Right lobe of liver (tissue), 4 donors: ENCODE data around the gene PPP1R18.
"Not testable (repeated sequence)": the region's sequence is repeated elsewhere in the genome, so short reads cannot be mapped to it uniquely, and the experiment has no call there.

Experiments used
- CTCF ChIP-seq, 4 donors: fragments of 200-600 bp in 3 of 4; fragments of 450-650 bp in 1 of 4; IDR thresholded peaks; one replicate each; pipeline versions ENCODE4 v1.5.1 to v1.8.0; 2016 to 2022; ENCODE audit warnings: antibody characterized with exemption in 4 of 4, mild to moderate bottlenecking in 2 of 4
- POLR2A ChIP-seq: fragments of 450-650 bp; IDR thresholded peaks from one replicate; pipeline ENCODE4 v1.6.1; 2017; ENCODE audit warnings: antibody characterized with exemption, mild to moderate bottlenecking
- donor health status: DM: no; HTN: no; CAD: no.
- donor health status: DM: no; HTN: no; CAD: no.
- donor health status: DM: no; HTN: yes; CAD: no.

GRCh38 chr6:30717845-30718720, 31.6 kb upstream of the PPP1R18 start:
- TF ChIP-seq CTCF (IDR thresholded peaks at IDR 0.05); POLR2A: not testable (repeated sequence)
